Measurements from ENCODE around the gene UBAC2.

UBAC2 gene

DNA sequence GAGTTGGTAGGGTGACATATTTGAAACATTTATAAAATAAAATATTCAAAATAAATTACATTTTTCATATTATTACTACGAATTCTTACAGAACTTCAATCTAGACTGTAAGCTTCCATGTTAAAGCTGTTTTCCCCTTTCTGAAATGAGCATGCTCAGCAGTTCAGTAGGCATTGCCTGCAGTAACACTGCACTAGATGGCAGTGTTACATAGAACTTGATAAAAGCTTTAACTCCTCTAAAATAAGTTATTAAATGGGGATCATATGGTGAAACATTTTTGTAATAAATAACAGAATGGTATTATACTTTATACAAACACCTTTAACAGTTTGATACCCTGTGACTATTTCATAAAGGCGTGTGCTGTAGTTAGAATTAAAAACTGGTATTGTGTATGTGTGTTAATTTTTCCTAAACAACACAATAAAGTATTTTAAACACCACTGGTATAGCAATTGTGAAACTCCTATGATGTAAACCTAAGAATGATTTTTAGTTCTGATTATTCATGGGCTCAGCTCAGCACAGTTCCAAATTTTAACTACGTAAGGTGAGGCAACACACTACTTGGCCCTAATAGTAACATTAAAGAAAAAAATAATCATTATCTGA, 69.1 kb downstream of the UBAC2 start:
- no peak for DNase-seq (ENCODE audit: low read depth in 3 of 3)

DNA sequence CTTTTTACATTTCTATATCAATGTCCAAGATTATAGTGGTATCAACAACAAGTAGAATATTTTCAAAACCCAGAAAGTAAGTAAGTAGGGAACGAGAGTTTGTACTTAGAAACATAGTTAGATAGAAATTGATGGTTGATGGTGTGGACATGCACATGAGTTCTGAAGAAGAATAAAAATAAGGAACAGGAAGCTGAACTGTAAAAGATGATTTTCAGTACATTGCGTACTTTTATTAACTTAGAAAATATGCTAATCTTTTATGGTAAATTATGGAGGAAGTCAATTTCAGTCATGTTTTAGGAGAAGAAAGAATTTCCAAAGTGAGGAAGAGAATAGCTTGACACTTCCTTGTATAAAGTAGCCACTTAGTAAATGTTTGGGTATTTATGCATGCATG, 69.9 kb downstream of the UBAC2 start:
- DNase-seq (ENCODE audit: low read depth in 3 of 3): no peak

DNA sequence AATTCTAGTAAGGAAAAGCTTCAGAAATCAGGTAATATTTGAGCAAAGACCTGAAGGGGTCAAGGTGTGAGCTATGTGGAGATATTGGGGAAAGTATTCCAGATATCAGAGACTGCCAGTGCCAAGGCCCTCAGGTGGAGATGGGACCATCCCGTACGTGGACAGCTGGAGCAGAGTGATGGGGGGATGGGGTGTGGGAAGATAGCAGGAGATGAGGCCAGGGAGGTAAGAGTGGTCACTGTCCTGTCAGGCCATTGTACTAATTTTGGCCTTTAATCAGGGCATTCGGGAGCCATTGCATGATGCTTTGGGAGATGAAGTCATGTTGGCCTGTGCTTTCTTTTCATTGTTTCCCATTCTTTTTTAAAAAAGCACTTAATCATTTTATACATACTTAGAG, 70.6 kb downstream of the UBAC2 start:
- no peak for DNase-seq (ENCODE audit: low read depth in 3 of 3)

DNA sequence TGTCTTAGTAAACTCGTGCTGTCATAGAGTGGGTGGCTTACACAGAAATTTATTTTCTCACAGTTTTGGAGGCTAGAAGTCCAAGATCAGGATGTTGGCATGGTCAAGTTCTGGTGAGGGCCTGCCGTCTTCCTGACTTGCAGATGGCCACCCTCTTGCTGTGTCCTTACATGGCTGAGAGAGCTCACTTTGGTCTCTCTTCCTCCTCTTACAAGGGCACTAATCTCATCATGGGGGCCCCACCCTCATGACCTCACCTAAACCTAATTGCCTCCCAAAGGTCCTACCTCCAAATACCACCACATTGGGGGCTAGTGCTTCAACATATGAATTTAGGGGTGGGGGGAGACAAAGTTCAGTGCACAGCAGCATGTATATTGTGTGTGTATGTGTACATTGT, 71.8 kb downstream of the UBAC2 start:
- DNase-seq (ENCODE audit: low read depth in 3 of 3): no peak

DNA sequence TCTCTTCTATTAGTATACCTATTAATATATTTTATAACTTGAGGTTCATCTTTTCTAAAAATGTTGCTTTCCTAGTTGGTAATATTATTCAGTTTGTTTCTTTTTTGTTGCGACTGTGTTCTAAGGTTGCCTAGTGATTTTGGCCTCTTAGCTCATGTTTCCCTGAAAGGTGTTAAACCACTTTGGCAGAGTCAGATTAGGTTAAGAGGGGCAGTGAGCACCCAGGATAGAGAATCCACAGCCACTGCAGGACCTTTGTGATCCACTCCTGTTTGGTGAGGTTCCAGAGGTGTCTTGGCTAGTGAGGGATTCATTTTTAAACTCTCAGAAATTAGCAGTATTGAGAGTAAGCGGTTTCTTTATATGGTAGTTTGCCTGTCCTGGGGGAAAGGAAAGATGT, 72.5 kb downstream of the UBAC2 start:
- no peak for DNase-seq (ENCODE audit: low read depth in 3 of 3)

DNA sequence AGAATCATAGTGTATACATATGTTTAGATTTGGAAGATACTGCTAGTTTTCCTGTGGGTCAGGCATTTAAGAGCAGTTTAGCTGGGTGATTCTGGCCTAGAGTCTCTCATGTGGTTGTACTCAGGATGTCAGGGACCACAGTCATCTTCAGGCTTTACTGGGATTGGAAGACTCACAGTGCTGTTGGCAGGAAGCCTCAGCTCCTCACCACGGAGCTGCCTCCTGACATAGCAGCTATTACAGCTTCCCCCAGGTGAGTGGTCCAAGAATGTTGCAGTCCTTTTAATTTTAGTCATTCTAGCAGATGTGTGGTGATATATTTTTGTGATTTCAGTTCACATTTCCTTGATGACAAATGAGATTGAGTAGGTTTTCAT, 74.4 kb downstream of the UBAC2 start:
- DNase-seq (ENCODE audit: low read depth in 3 of 3): no peak

DNA sequence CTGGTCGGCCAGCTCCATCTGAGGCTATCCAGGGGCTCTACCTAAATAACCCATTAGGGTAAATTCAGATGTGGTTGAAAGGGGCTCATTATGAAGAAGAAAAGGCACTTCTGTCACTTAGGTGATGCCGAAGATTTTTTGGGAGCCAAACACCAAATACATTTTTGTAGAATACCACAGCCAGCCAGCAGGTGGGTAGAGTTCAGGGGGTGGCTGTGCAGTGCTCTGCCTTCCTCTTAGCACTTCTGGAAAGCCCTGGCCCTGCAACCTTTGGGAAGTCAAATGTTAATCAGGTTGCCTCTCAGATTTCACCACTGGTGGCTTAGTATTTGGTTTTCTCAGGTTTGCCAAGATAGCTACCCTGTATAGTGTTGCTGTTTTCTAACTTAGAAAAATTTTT, 76.1 kb downstream of the UBAC2 start:
- no peak for DNase-seq (ENCODE audit: low read depth in 3 of 3)

DNA sequence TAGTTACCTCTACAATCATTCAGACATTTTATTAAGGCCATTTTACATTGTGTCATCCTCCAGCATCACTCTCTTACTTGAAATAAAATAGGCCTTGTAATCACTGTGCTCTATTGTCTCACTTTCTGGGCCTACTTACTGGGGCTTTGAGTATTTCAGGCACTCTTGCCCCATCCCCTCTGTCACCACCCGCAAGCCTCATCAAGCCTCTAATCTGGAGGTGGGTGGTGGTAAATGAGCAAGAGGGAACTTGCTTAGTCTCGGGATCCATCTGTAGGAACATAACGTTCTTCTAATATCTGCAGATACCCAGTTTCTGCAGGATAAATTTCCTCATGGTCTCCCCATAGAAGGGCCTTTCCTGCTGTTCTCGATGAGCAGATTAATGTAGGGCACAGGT, 77.0 kb downstream of the UBAC2 start:
- DNase-seq (ENCODE audit: low read depth in 3 of 3): no peak

DNA sequence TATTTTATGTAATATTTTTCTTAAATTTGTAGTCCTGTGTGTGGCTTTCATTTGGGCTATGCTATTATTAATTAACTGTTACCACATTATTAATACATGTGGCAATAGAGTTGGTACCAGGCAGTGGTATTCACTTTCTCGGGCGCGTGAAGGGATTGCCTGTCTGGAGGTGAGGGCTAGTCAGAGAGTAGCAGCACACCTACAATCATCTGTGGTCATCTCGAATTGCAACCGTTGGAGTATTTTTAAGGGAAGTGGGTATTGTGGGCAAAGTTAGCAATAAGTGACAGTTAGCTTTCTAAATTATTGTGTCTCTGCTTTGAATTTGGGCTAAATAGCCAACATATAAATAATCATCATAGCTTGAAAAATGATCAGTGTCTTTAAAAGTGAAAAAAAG, 77.5 kb downstream of the UBAC2 start:
- DNase-seq (ENCODE audit: low read depth in 3 of 3): no peak

DNA sequence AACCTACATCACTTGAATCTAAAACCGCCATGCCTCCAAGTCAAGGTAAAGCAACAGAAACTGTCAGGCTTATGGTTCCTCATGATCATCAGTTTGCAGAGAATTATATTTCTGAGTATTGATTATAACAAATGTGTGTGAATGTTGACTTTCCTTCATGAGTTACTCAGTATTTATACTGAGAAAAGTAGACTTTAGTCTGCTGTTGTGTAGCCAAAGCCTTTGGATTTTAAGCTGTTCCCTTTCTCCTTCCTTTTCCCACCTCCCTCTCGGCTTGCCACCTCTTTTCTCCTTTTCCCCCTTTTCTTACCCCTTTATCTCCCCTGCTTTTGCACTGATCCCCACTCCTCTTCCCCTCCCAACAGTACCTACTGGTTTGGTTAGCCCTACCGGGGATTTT, 78.2 kb downstream of the UBAC2 start:
- DNase-seq (ENCODE audit: low read depth in 3 of 3): no peak

DNA sequence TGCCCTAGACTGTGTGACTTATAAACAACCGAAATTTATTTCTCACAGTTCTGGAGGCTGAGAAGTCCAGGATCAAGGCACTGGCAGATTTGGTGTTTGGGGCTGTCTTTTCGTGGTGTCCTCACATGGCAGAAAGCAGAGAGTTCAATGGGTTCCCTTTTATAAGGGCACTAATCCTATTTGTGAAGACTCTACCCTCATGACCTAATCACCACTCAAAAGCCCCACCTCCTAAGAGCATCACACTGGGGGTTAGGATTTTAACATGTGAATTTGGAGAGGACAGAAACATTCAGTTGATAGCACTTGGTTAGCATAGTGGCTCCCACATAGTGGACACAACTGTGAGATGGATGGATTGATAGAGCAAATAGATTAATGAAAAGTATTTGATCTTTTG, 79.0 kb downstream of the UBAC2 start:
- DNase-seq (ENCODE audit: low read depth in 3 of 3): no peak

DNA sequence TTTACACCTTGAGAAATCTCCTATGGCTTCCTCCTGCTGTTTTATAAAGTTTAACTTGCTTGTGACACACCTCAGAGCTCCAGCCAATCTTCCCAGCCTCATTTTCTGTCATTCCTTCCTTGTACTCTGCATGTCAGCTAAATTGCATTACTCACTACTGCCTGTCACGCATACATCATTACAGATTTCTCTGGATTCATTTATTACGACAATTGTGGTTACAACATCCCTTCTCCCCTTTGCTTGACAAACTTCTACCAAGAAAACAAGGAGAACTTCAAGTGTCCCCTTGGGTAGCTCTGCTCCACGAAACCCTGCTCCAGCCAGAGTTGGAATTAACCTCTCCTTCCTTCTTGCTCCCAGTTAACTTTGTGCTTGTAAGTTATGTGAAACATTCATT, 79.5 kb downstream of the UBAC2 start:
- DNase-seq (ENCODE audit: low read depth in 3 of 3): no peak

DNA sequence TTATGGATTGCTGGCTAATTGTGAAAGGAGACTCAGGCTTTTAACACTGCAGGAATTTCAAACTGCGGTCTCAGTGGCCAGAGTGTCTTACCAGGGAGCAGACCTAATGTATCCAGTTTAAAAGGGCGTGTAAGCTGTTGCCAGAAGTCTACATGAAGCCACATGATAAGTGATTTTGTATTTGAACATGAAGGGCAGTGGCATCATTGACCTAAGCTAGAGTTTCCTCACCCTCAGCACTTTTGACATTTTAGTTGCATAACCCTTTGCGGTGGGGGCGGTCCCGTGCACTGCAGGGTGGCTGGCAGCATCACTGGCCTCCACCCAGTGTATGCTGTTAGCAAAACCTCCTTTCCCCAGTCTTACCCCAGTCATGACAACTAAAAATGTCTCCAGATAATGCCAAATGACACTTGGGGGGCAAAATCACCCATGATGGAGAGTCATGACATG, 81.2 kb downstream of the UBAC2 start:
- DNase-seq (ENCODE audit: low read depth in 3 of 3): no peak

DNA sequence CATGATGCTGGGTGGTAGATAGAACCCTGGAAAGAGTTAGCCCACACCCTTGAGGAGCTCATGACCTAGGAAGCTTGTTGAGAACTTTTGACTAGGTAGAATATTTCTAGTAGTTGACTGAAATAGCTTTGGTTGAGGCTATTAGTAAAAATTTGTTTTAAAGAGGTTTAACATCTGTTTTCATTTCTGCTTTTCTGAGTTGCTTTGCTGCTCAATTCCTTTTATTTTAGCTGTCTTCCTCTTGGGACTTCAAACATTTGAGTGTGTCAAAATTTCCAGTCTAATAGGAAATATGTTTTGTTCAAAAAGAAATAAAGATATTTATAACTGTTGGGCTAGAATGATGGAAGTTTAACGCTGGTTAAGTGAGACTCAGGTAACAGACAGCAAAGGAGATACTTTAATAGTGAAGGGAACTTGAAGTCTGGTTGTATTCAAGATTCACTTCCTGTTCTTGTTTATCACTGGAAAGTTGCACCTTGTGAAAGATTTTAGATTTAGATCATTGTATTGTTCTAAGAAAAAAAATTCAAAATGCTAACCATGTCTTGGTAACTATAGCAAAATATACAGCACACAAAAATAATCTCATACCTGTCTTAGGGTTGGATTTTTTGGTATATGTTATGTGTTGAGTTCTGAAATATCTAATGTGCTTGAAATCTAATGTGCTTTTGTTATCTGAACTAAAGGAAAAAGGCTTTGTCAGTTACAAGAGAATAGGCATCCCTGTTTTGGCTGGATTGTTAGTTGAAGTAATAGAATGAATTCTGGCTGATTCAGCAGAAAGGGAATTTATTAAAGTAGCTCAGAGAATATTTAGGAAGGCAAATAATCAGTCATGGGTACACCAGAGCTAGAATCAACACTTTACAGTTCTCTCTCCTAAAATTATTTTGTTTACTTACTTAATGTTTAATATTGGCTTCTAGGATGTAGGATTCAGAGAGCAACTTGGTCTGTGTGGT, 81.9 kb downstream of the UBAC2 start:
- no peak for DNase-seq (ENCODE audit: low read depth in 3 of 3)

DNA sequence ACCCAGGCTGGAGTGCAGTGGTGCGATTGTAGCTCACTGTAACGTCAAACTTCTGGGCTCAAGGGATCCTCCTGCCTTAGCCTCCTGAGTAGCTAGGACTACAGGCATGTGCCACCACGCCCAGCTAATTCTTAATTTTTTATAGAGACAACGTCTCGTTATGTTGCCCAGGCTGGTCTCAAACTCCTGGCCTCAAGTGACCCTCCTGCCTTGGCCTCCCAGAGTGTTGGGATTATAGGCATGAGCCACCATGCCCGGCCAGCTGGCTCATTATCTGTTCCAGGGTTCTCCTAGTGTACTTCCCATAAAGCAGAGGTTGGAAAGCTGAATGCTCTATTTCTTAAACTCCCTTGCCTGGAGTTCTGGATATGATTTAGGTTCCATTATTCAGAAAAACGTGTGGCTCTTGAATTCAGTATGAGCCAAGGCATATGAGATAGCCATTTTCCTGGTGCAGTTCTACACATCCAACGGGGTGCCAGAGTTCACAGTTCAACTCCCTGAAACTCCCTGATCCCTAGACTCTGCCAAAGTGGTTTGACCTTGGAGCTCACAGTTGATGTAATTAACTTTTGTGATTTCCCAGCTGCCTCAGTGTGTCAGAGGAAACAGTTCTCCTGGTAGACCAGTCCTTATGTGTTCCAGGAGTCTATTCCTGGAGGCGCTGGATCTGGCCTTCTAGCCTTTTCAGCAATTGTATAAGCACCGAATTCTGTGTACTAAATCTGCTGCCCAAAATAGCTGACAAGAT, 85.0 kb downstream of the UBAC2 start:
- DNase-seq (ENCODE audit: low read depth in 3 of 3): no peak

DNA sequence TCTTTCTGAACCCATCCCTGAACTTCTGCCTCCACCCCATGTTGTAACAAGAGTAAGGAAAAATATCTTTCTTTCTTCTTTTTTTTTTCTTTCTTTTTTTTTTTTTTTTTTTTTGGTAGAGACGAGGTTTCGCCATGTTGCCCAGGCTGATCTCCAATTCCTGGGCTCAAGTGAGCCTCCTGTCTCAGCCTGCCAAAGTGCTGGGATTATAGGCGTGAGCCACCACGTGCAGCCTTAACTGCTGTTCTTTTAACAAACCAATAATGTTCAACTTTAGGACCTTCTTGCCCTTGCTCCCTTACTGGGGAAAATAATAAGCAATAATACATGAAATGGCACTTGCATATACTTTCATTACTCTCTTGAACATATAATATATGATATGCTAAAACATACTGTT, 86.9 kb downstream of the UBAC2 start:
- DNase-seq (ENCODE audit: low read depth in 3 of 3): no peak

DNA sequence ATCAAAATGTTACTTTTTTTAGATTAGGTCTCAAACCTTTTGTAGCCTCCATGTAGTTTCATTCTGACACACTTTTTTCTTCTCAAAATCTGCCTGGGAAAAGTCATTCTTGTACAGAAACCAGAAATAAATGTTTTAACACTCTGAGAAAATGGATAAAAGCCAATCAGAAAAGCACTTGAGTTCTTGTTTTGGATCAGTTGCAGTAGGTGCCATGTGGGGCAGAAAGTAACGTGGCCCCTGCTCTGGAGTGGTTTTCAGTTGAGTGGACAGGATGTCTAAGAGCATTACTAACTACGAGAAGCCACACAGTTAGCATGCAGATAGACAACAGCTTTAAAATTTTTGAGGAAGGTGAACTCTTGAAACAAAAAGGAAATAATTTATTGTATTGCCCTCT, 87.4 kb downstream of the UBAC2 start:
- DNase-seq (ENCODE audit: low read depth in 3 of 3): peak in 1 of 3 donors; percentile 59

DNA sequence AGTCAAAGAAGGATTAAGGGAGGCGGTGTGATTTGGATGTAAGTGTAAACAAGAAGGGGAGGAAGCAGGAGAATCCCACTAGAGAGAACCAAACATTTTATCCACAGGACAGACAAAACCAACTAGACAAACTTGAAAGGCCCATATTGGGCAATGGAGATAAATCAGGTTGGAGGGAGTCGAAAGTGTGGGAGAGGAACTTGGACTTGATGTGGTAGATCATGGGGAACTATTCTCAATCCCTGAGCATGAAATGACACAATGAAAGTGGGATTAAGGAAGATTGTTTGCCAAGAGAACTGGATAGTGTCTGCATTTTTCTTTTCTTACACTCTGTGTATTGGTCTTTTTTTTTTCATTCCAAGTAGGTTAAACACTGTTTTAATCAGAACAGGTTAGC, 88.6 kb downstream of the UBAC2 start:
- no peak for DNase-seq (ENCODE audit: low read depth in 3 of 3)

DNA sequence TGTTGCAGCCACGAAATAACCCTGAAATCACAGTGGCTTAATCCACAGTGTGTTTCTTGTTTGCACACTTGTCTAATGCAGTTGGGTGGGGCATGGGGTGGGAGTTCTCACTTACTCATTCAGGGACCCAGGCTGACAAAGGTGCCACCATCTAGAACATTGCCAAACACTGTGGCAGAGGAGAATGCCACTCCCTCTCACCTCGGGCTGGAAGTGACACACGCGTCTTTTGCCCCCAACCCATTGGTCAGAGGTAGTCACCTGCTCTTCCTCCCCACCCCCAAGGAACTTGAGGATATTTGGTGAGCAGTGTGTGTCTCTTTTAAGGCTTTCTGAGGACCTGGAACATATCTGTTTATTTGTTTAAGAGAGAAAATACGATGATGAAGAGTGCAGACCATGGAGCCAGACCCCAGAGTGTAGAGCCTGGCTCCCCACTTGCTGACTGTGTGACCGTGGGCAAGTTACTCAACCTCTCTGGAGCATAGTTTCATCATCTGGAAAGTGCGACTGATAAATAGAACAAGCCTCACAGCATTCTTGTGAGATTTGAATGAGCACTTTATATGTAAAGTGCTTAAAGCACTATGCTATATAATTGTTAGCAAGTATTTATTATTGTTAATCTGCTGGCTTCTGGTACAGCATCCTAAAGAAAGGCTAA, 89.2 kb downstream of the UBAC2 start:
- DNase-seq (ENCODE audit: low read depth in 3 of 3): peak in 1 of 3 donors; percentile 55

DNA sequence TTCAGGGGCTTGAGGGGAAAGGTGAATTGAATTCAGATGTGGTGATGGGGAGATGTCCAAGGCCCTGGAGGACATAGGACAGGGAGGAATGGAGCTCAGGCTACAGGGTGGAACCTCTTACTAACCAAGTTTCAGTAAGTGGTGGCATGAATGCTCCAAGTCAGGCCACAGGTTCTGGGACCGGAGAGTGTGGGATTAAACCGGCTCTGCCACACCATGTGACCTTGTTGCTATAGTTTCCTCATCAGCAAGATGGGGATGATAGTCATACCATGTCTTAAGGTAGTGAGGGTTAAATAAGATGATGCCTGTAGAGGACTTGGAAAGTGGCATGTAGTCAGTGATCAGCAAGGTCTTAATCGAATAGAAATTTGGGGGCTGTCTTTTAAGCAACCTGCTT, 90.2 kb downstream of the UBAC2 start:
- DNase-seq (ENCODE audit: low read depth in 3 of 3): no peak

DNA sequence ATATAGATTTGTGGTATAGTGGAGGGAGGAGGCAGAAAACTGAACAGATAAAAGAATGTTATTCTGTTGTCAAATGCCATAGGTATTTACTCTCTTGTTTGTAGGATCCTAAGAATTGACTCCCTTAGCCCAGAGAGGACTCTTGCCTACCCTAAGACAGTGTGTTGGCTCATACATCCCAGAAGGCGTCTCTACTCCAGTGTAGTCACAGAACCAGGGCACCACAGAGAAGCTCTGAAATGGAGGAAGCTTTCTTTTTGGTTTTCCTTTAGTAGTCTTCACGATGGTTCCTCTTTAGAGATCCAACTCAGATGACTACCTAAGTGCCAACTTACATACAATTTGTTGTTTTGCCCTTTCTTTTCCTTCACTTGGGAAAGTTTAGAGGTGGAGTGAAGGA, 92.5 kb downstream of the UBAC2 start:
- DNase-seq (ENCODE audit: low read depth in 3 of 3): no peak

DNA sequence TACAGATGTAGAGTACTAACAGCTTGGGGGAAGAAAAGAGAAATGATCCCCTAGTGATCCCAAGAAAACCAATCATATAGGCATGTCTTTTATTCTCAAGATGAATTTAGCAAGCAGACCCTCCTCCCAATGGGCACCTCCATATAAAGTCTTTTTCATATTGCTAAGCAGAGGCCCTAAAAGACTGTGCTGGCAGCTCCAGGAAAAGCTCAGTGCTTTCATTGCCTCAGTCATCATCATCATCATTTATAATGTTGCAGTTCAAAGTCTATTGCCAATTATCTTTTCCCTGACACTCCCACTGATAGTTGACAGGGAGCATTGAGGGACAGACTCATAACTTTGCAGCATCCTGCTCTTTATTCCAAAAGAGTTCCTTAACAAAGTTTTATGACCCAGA, 93.5 kb downstream of the UBAC2 start:
- no peak for DNase-seq (ENCODE audit: low read depth in 3 of 3)

All from stimulated activated CD4-positive, alpha-beta T cell treated with anti-CD3 and anti-CD28 coated beads, TNF-alpha, amount 100 ng/mL, for 48 hours (primary cell).